Body of pancreas (tissue), 4 donors: ENCODE results near the gene E2F7. TPM values are rescaled to one million over a fixed set of nuclear protein-coding genes. Genes with fewer than 3 reads are reported as not detected.

Experiments used
- ATAC-seq: fragments of 150-250 bp; one replicate; pipeline ENCODE4 v1.9.1; 2016
- DNase-seq, 4 donors: peaks; one replicate each; pipeline ENCODE4 v3.0.0-alpha.2; 2019
- H3K27ac ChIP-seq, 4 donors: fragments of 200-600 bp; sonication (generic); 1 replicate in 3 of 4; 2 replicates in 1 of 4; pipeline versions ENCODE4 v1.5.1 to v1.6.1; 2016 to 2019; ENCODE audit warnings: mild to moderate bottlenecking in 1 of 4, mixed read lengths in 1 of 4, moderate library complexity in 1 of 4
- H3K27me3 ChIP-seq, 2 donors: fragments of 200-600 bp; sonication (generic); one replicate each; pipeline ENCODE4 v1.6.0; 2016; ENCODE audit warnings: mild to moderate bottlenecking in 1 of 2
- H3K36me3 ChIP-seq, 2 donors: fragments of 200-600 bp; sonication (generic); replicated peaks in 1 of 2; 2 replicates each; pipeline ENCODE4 v1.5.1; 2016; ENCODE audit warnings: low read depth in 2 of 2; ENCODE audit not compliant: insufficient read depth in 1 of 2
- H3K4me1 ChIP-seq: fragments of 200-600 bp; sonication (generic); one replicate; pipeline ENCODE4 v1.6.0; 2016
- H3K4me3 ChIP-seq, 2 donors: fragments of 200-600 bp; sonication (generic); 1 replicate in 1 of 2; 2 replicates in 1 of 2; pipeline ENCODE4 v1.5.1; 2016 to 2019
- H3K9me3 ChIP-seq, 3 donors: fragments of 200-600 bp; sonication (generic); 1 replicate in 2 of 3; 2 replicates in 1 of 3; pipeline ENCODE4 v1.5.1; 2016
- POLR2A ChIP-seq, 3 donors: fragments of 450-650 bp; IDR thresholded peaks; one replicate each; pipeline ENCODE4 v1.6.1; 2016; ENCODE audit warnings: antibody characterized with exemption in 3 of 3, mild to moderate bottlenecking in 2 of 3
- WGBS, 2 donors: methylation state at CpG; one replicate each; pipeline ENCODE4 v1.1.5; 2017; 5-methylcytosine and 5-hydroxymethylcytosine counted together
- intact Hi-C: fragments of 100-400 bp; cut with DNase I; formaldehyde crosslinking; loops from one replicate; pipeline ENCODE4 v1.15.1; 2023
- total RNA-seq, 2 donors: library from RNA; depleted of rRNA; stranded (reverse); fragments of >200 nt; gene quantifications; one replicate each; pipeline ENCODE4 v1.1.0, GENCODE V29; 2016
- TF ChIP-seq, protein P1 (sequence below), 7 experiments: fragments of 450-650 bp in 4 of 7; fragments of 200-600 bp in 3 of 7; sonication (generic) in 3 of 7; IDR thresholded peaks; one replicate each; pipeline ENCODE4 v1.5.1; 2016 to 2019; ENCODE audit warnings: antibody characterized with exemption in 7 of 7

The E2F7 gene
- total RNA-seq, 2 donors from 2014 or later: not detected

DNA sequence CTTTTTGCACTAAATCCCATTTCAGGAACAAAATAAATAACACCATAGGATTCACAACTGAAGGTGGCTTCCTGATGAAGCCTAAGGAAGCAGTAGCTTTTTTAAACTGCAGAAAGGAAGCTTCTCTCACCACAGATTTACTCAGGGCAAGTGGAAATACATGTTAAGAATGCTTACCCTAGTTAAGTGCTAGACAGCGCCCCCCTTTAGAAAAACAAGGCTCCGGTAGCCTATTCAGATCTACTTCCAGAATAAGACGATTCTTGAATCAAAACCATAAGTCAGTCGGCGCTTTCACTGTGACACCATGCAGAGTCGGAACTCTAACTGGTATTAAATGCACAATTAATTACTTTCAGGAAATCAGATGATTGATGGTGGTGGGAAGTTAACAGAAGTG is 41.9 kb downstream of the E2F7 start:
- Histone ChIP-seq H3K9me3 (no peaks in the 10 kb centered on the region), H3K27me3 (no peaks in the 10 kb centered on the region), H3K4me3 (no peak overlapping the region), H3K36me3 (no peaks in the 10 kb centered on the region), H3K27ac (no peak overlapping the region), H3K4me1 (no peaks in the 10 kb centered on the region)
- WGBS, 2 donors: 78 to 85% methylated on average over 6 of the region's 6 CpGs
- TF ChIP-seq, protein P1, sequence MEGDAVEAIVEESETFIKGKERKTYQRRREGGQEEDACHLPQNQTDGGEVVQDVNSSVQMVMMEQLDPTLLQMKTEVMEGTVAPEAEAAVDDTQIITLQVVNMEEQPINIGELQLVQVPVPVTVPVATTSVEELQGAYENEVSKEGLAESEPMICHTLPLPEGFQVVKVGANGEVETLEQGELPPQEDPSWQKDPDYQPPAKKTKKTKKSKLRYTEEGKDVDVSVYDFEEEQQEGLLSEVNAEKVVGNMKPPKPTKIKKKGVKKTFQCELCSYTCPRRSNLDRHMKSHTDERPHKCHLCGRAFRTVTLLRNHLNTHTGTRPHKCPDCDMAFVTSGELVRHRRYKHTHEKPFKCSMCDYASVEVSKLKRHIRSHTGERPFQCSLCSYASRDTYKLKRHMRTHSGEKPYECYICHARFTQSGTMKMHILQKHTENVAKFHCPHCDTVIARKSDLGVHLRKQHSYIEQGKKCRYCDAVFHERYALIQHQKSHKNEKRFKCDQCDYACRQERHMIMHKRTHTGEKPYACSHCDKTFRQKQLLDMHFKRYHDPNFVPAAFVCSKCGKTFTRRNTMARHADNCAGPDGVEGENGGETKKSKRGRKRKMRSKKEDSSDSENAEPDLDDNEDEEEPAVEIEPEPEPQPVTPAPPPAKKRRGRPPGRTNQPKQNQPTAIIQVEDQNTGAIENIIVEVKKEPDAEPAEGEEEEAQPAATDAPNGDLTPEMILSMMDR (IDR thresholded peaks at IDR 0.05): no peak
- TF ChIP-seq POLR2A (IDR thresholded peaks at IDR 0.05): no peak
- DNase-seq (no peak), ATAC-seq (no peak)
- intact Hi-C loops: no loop called here

DNA sequence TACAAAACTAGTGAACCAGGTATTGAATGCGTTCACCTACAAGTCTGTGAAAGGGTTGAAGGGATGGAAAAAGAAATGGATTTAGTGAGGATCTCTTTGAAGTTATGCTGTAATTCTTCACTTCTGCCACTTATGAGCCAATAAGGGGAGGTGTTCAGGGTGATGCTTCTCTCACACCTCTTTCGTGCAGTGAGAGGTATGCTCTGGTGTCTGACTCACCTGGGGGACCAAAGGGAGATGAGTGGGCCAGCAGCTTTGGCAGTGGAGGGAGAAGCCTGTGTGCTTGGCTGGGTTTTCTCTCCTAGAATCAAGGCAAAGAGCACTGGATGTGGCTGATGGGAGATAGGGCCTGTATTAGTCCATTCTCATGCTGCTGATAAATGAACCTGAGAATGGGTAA is 45.4 kb downstream of the E2F7 start:
- no peak for DNase-seq
- Histone ChIP-seq H3K9me3 (no peaks in the 10 kb centered on the region), H3K27me3 (no peaks in the 10 kb centered on the region), H3K27ac (no peak overlapping the region), H3K4me3 (no peak overlapping the region), H3K36me3 (no peaks in the 10 kb centered on the region), H3K4me1 (no peaks in the 10 kb centered on the region)
- WGBS, 2 donors: 91 to 98% methylated on average over 2 of the region's 2 CpGs
- intact Hi-C loops: no loop called here
- TF ChIP-seq, protein P1 (IDR thresholded peaks at IDR 0.05): no peak
- TF ChIP-seq POLR2A (IDR thresholded peaks at IDR 0.05): no peak
- ATAC-seq: no peak

DNA sequence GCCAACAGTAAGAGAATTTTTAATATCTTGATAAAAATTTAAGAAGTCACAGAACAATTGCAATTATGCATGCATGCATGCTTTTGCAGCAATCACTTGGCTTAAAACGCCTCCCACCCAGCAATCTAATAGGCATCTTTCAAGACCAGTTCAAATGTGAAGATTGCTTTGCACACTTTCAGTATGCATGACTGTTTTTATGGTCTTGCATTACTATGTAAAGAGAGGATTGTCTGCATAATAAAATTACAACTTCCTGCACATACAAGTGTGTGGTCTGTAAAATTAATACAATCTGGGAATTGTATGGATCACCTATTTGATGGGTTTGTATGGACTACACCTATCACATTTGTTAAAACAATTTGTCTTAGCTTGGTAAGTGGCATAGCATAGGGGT is 48.8 kb downstream of the E2F7 start:
- intact Hi-C loops: no loop called here
- H3K27me3 ChIP-seq: no peaks in the 10 kb centered on the region
- H3K27ac ChIP-seq: no peak overlapping the region
- ATAC-seq: no peak
- no peaks in the 10 kb centered on the region for H3K9me3 ChIP-seq
- no peak overlapping the region for H3K4me3 ChIP-seq
- H3K4me1 ChIP-seq: no peaks in the 10 kb centered on the region
- WGBS, 2 donors: 74 to 84% methylated on average over 1 of the region's 1 CpG
- no peaks in the 10 kb centered on the region for H3K36me3 ChIP-seq
- no peak for DNase-seq
- TF ChIP-seq, protein P1 (IDR thresholded peaks at IDR 0.05): no peak
- TF ChIP-seq POLR2A (IDR thresholded peaks at IDR 0.05): no peak

DNA sequence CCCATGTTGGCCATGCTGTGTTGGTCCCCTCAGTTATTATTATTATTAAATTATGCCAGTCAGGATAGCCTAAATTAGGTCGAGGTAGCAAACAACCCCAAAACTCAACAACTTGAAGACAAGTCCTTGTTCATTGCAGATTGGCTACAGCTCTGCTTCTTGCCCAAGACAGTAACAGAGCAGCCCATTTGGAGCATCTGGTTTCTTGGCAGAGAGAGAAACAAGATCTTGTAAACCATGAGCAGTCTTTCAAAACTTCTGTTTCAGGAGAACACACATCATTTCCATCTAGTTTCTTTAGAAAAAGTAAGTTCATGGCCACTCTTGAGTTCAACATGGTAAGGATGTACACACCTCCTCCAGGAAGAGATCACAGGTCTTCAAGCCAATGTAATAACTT is 52.3 kb downstream of the E2F7 start:
- TF ChIP-seq, protein P1 (IDR thresholded peaks at IDR 0.05): no peak
- no peak for TF ChIP-seq POLR2A (IDR thresholded peaks at IDR 0.05)
- Histone ChIP-seq H3K36me3 (no peaks in the 10 kb centered on the region), H3K9me3 (no peaks in the 10 kb centered on the region), H3K4me3 (no peak overlapping the region), H3K27me3 (no peaks in the 10 kb centered on the region), H3K4me1 (peaks cover 6% of the 10 kb centered on the region), H3K27ac (no peak overlapping the region)
- 35 to 38% methylated on average over 1 of the region's 1 CpG for WGBS, 2 donors
- ATAC-seq (no peak), DNase-seq (no peak)
- intact Hi-C loops: loop anchor here (5.0 kb wide), 1 partner anchor 396 kb away; no protein-coding TSS in a partner anchor
